SK-N-SH treated with all-trans-retinoic acid at 6 μM for 48 hours (cell line): ENCODE measurements around the gene ZP1.

Source experiments
- ARNTL ChIP-seq: fragments of 450-650 bp; formaldehyde crosslinking; IDR thresholded peaks from 2 replicates; pipeline ENCODE4 v1.5.0; 2020; ENCODE audit warnings: low read depth, mild to moderate bottlenecking, moderate library complexity, borderline replicate concordance
- ESRRG ChIP-seq: fragments of 250-450 bp; sonication (Bioruptor Pico); IDR thresholded peaks from 2 replicates; pipeline ENCODE4 v1.6.1; 2021; ENCODE audit warnings: mild to moderate bottlenecking
- GLIS3 ChIP-seq: fragments of 250-450 bp; sonication (Bioruptor Pico); IDR thresholded peaks from 2 replicates; pipeline ENCODE4 v1.5.0; 2020; ENCODE audit warnings: mild to moderate bottlenecking, moderate library complexity
- PPARA ChIP-seq: fragments of 250-450 bp; sonication (Bioruptor Pico); IDR thresholded peaks from 2 replicates; pipeline ENCODE4 v1.5.0; 2020; ENCODE audit warnings: mild to moderate bottlenecking, borderline replicate concordance
- TCF4 ChIP-seq: fragments of 250-450 bp; sonication (Bioruptor Pico); IDR thresholded peaks from 2 replicates; pipeline ENCODE4 v1.8.0; 2021; ENCODE audit warnings: mild to moderate bottlenecking, moderate library complexity, borderline replicate concordance
- ZFP30 ChIP-seq: fragments of 450-650 bp; formaldehyde crosslinking; IDR thresholded peaks from 2 replicates; pipeline ENCODE4 v1.5.0; 2022; ENCODE audit warnings: mild to moderate bottlenecking, moderate library complexity
- ZNF8 ChIP-seq: fragments of 450-650 bp; formaldehyde crosslinking; IDR thresholded peaks from 2 replicates; pipeline ENCODE4 v1.5.0; 2020; ENCODE audit warnings: mild to moderate bottlenecking, moderate library complexity
- TF ChIP-seq, protein P1 (sequence below): fragments of 250-450 bp; sonication (Bioruptor Pico); IDR thresholded peaks from 2 replicates; pipeline ENCODE4 v1.8.0; 2021; ENCODE audit warnings: low read depth, mild to moderate bottlenecking, moderate library complexity, borderline replicate concordance
- TF ChIP-seq, protein P2 (sequence below): fragments of 250-450 bp; sonication (Bioruptor Pico); IDR thresholded peaks from 2 replicates; pipeline ENCODE4 v1.5.0; 2020; ENCODE audit warnings: mild to moderate bottlenecking, moderate library complexity
- TF ChIP-seq, protein P3 (sequence below): fragments of 250-450 bp; sonication (Bioruptor Pico); IDR thresholded peaks from 2 replicates; pipeline ENCODE4 v1.5.1; 2020; ENCODE audit warnings: low read depth, mild to moderate bottlenecking, moderate library complexity

DNA sequence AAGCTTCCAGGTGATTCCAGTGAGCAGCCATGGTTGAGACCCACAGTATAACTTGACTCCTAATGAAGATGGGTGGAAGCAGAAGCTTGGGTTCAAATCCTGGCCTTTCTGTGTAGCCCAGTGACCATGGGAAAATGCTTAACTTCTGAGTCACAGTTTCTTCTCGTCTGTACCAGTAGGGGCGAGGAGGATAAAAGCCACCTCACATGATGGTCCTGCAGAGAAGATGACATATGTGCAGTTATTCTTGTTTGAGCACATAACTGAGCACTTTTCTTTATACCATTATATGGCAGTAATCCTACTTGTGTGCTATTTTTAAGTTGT lies 51.6 kb downstream of the ZP1 start:
- TF ChIP-seq GLIS3 (CRISPR knock-in tag) (no peak), TCF4 (CRISPR knock-in tag) (no peak), ZNF8 (CRISPR knock-in tag) (no peak), ARNTL (CRISPR knock-in tag) (no peak), PPARA (no peak), ESRRG (no peak), ZFP30 (no peak)
- TF ChIP-seq, protein P1, sequence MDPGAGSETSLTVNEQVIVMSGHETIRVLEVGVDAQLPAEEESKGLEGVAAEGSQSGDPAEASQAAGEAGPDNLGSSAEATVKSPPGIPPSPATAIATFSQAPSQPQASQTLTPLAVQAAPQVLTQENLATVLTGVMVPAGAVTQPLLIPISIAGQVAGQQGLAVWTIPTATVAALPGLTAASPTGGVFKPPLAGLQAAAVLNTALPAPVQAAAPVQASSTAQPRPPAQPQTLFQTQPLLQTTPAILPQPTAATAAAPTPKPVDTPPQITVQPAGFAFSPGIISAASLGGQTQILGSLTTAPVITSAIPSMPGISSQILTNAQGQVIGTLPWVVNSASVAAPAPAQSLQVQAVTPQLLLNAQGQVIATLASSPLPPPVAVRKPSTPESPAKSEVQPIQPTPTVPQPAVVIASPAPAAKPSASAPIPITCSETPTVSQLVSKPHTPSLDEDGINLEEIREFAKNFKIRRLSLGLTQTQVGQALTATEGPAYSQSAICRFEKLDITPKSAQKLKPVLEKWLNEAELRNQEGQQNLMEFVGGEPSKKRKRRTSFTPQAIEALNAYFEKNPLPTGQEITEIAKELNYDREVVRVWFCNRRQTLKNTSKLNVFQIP (CRISPR knock-in tag): no peak
- TF ChIP-seq, protein P2, sequence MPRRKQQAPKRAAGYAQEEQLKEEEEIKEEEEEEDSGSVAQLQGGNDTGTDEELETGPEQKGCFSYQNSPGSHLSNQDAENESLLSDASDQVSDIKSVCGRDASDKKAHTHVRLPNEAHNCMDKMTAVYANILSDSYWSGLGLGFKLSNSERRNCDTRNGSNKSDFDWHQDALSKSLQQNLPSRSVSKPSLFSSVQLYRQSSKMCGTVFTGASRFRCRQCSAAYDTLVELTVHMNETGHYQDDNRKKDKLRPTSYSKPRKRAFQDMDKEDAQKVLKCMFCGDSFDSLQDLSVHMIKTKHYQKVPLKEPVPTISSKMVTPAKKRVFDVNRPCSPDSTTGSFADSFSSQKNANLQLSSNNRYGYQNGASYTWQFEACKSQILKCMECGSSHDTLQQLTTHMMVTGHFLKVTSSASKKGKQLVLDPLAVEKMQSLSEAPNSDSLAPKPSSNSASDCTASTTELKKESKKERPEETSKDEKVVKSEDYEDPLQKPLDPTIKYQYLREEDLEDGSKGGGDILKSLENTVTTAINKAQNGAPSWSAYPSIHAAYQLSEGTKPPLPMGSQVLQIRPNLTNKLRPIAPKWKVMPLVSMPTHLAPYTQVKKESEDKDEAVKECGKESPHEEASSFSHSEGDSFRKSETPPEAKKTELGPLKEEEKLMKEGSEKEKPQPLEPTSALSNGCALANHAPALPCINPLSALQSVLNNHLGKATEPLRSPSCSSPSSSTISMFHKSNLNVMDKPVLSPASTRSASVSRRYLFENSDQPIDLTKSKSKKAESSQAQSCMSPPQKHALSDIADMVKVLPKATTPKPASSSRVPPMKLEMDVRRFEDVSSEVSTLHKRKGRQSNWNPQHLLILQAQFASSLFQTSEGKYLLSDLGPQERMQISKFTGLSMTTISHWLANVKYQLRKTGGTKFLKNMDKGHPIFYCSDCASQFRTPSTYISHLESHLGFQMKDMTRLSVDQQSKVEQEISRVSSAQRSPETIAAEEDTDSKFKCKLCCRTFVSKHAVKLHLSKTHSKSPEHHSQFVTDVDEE: no peak
- TF ChIP-seq, protein P3, sequence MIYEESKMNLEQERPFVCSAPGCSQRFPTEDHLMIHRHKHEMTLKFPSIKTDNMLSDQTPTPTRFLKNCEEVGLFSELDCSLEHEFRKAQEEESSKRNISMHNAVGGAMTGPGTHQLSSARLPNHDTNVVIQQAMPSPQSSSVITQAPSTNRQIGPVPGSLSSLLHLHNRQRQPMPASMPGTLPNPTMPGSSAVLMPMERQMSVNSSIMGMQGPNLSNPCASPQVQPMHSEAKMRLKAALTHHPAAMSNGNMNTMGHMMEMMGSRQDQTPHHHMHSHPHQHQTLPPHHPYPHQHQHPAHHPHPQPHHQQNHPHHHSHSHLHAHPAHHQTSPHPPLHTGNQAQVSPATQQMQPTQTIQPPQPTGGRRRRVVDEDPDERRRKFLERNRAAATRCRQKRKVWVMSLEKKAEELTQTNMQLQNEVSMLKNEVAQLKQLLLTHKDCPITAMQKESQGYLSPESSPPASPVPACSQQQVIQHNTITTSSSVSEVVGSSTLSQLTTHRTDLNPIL (CRISPR knock-in tag): no peak
